Measurements from ENCODE around the gene SMNDC1. TPM values are rescaled to one million over a fixed set of nuclear protein-coding genes. Genes with fewer than 3 reads are reported as not detected.

The SMNDC1 gene
- total RNA-seq, 1 experiment from 2014 or later, result 26.9 TPM

- peak overlapping the region; percentile 89 for H3K27ac ChIP-seq
- H3K9me2 ChIP-seq (ENCODE audit: insufficient read depth), result no peaks in the 10 kb centered on the region
- H3K4me3 ChIP-seq, result peak overlapping the region; percentile 16; the same call in 1 of the 2 replicates
- ChIA-PET POLR2A (ENCODE audit: unreplicated experiment) (interaction anchor here (0.6 to 0.7 kb wide), 3 partner anchors 19 to 104 kb away, joined by 3 read pairs; no protein-coding TSS in a partner anchor), CTCF (interaction anchor here (0.6 to 1.3 kb wide), 4 partner anchors 33 to 523 kb away, joined by 3 to 6 read pairs (median 5); no protein-coding TSS in a partner anchor)
- peaks cover 9% of the 10 kb centered on the region; the same call in 1 of the 2 replicates for H4K20me1 ChIP-seq (ENCODE audit: insufficient read depth)
- DNase-seq, result no peak
- peaks cover 33% of the 10 kb centered on the region for H3K79me2 ChIP-seq (ENCODE audit: low read depth)
- H3K36me3 ChIP-seq (ENCODE audit: low read depth), result peaks cover 11% of the 10 kb centered on the region
- H3F3A ChIP-seq (ENCODE audit: insufficient read depth, low read depth), result peaks cover 11% of the 10 kb centered on the region; the same call in 1 of the 2 replicates
- no peak for TF ChIP-seq EZH2 (IDR thresholded peaks at IDR 0.05; ENCODE audit: low read depth)
- TF ChIP-seq, protein P1, sequence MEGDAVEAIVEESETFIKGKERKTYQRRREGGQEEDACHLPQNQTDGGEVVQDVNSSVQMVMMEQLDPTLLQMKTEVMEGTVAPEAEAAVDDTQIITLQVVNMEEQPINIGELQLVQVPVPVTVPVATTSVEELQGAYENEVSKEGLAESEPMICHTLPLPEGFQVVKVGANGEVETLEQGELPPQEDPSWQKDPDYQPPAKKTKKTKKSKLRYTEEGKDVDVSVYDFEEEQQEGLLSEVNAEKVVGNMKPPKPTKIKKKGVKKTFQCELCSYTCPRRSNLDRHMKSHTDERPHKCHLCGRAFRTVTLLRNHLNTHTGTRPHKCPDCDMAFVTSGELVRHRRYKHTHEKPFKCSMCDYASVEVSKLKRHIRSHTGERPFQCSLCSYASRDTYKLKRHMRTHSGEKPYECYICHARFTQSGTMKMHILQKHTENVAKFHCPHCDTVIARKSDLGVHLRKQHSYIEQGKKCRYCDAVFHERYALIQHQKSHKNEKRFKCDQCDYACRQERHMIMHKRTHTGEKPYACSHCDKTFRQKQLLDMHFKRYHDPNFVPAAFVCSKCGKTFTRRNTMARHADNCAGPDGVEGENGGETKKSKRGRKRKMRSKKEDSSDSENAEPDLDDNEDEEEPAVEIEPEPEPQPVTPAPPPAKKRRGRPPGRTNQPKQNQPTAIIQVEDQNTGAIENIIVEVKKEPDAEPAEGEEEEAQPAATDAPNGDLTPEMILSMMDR (conservative IDR thresholded peaks at IDR 0.05), result no peak
- H3K9me3 ChIP-seq (ENCODE audit: insufficient read depth, low read depth), result no peaks in the 10 kb centered on the region
- no peak overlapping the region for H2AFZ ChIP-seq
- H3K4me1 ChIP-seq (replicated peaks; ENCODE audit: insufficient read depth), result peaks cover 43% of the 10 kb centered on the region
- intact Hi-C loops (cut with micrococcal nuclease; ENCODE audit: unreplicated experiment), result loop anchor here (1.0 to 10.0 kb wide), 5 partner anchors 261 to 1016 kb away; partner anchors contain the start of gene SMC3
- BruUV-seq (replicated peaks), result no TSS peak
- H3K27me3 ChIP-seq (ENCODE audit: insufficient read depth, low read depth), result no peaks in the 10 kb centered on the region
- peak overlapping the region; percentile 92 for H3K4me2 ChIP-seq
These were observed 1.7 kb upstream of the SMNDC1 start for GRCh38 chr10:110306452-110306768.

- H3K4me3 ChIP-seq, result peak overlapping the region; percentile 16; the same call in 1 of the 2 replicates
- H4K20me1 ChIP-seq (ENCODE audit: insufficient read depth), result peaks cover 9% of the 10 kb centered on the region; the same call in 1 of the 2 replicates
- H3F3A ChIP-seq (ENCODE audit: insufficient read depth, low read depth), result peaks cover 11% of the 10 kb centered on the region; the same call in 1 of the 2 replicates
- peaks cover 16% of the 10 kb centered on the region for H3K36me3 ChIP-seq (ENCODE audit: low read depth)
- TF ChIP-seq, protein P1 (conservative IDR thresholded peaks at IDR 0.05), result peak; percentile 78
- TF ChIP-seq EZH2 (IDR thresholded peaks at IDR 0.05; ENCODE audit: low read depth), result no peak
- ChIA-PET POLR2A (ENCODE audit: unreplicated experiment) (interaction anchor here (0.6 to 0.7 kb wide), 4 partner anchors 19 to 242 kb away, joined by 3 to 16 read pairs (median 3); no protein-coding TSS in a partner anchor), CTCF (interaction anchor here (0.7 to 1.3 kb wide), 4 partner anchors 240 to 523 kb away, joined by 3 to 6 read pairs (median 4); no protein-coding TSS in a partner anchor)
- H3K27me3 ChIP-seq (ENCODE audit: insufficient read depth, low read depth), result no peaks in the 10 kb centered on the region
- peak; percentile 36 to 80 for DNase-seq
- peaks cover 38% of the 10 kb centered on the region for H3K79me2 ChIP-seq (ENCODE audit: low read depth)
- no peaks in the 10 kb centered on the region for H3K9me3 ChIP-seq (ENCODE audit: insufficient read depth, low read depth)
- peaks cover 38% of the 10 kb centered on the region for H3K4me1 ChIP-seq (replicated peaks; ENCODE audit: insufficient read depth)
- H3K9me2 ChIP-seq (ENCODE audit: insufficient read depth), result no peaks in the 10 kb centered on the region
- H3K27ac ChIP-seq, result peak overlapping the region; percentile 89
- BruUV-seq (replicated peaks), result no TSS peak
- H2AFZ ChIP-seq, result no peak overlapping the region
- intact Hi-C loops (cut with micrococcal nuclease; ENCODE audit: unreplicated experiment), result loop anchor here (1.0 to 10.0 kb wide), 5 partner anchors 261 to 1016 kb away; partner anchors contain the start of gene SMC3
- peak overlapping the region; percentile 92 for H3K4me2 ChIP-seq
These were observed 1.2 kb upstream of the SMNDC1 start for GRCh38 chr10:110305767-110306451.

DNA sequence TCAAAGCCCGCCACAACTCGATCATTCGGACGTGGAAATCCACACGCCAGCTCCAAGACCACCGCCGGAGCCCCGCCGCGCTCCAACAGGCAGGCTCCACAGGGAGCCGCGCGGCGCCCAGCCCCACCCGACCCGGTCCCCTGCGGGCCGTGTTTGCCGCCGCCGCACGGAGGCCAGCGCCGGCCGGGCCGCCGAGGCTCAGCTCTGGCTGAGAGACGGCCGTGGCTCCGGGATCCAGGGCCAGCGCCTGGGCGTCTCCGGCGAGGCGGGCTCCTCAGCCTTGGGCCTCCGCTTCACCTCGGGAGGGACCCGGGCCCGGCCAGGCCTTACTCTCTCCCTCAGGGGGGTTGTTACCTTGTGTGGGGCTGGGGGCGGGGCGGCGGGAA, 333 bp downstream of the SMNDC1 start:
- POLR2A ChIA-PET (ENCODE audit: unreplicated experiment), result interaction anchor here (0.6 kb wide), 2 partner anchors 94 to 253 kb away, joined by 4 to 5 read pairs; no protein-coding TSS in a partner anchor
- Histone ChIP-seq H3K4me1 (replicated peaks; ENCODE audit: insufficient read depth) (peaks cover 38% of the 10 kb centered on the region), H3K9me3 (ENCODE audit: insufficient read depth, low read depth) (no peaks in the 10 kb centered on the region), H4K20me1 (ENCODE audit: insufficient read depth) (peaks cover 16% of the 10 kb centered on the region; the same call in 1 of the 2 replicates), H2AFZ (peak overlapping the region; percentile 79), H3K27ac (peak overlapping the region; percentile 89), H3K36me3 (ENCODE audit: low read depth) (peaks cover 25% of the 10 kb centered on the region), H3K9me2 (ENCODE audit: insufficient read depth) (no peaks in the 10 kb centered on the region), H3K4me3 (peak overlapping the region; percentile 69), H3F3A (ENCODE audit: insufficient read depth, low read depth) (peaks cover 11% of the 10 kb centered on the region; the same call in 1 of the 2 replicates), H3K79me2 (ENCODE audit: low read depth) (peaks cover 47% of the 10 kb centered on the region), H3K27me3 (ENCODE audit: insufficient read depth, low read depth) (no peaks in the 10 kb centered on the region), H3K4me2 (peak overlapping the region; percentile 98)
- intact Hi-C loops (cut with micrococcal nuclease; ENCODE audit: unreplicated experiment), result loop anchor here (5.0 to 10.0 kb wide), 2 partner anchors 97 to 440 kb away; partner anchors contain the start of gene MXI1
- TSS peak; percentile 45 for BruUV-seq (replicated peaks)
- TF ChIP-seq, protein P1 (conservative IDR thresholded peaks at IDR 0.05), result no peak
- no peak for TF ChIP-seq EZH2 (IDR thresholded peaks at IDR 0.05; ENCODE audit: low read depth)
- CTCF ChIA-PET, result interaction anchor here (0.7 kb wide), 3 partner anchors 26 to 902 kb away, joined by 3 to 8 read pairs (median 3); no protein-coding TSS in a partner anchor
- DNase-seq, result no peak

Measured in PC-9 (cell line).